ENCODE data around the gene TLE5. TPM values are rescaled to one million over a fixed set of nuclear protein-coding genes. Genes with fewer than 3 reads are reported as not detected.

The TLE5 gene
- total RNA-seq, 1 donor = 551 TPM

Other genes with a start within 250 kb of the TLE5 start
- 1.8 TPM for gene ZNF554, start 242.6 kb downstream of the TLE5 start, total RNA-seq
- gene ZNF555, start 221.0 kb downstream of the TLE5 start, total RNA-seq = 3.1 TPM
- gene ZNF556, start 195.2 kb downstream of the TLE5 start, total RNA-seq = not detected
- gene ZNF57, start 161.6 kb downstream of the TLE5 start, total RNA-seq = 1.0 TPM
- 1.4 TPM for gene ZNF77, start 117.5 kb downstream of the TLE5 start, total RNA-seq
- gene TLE6, start 84.9 kb downstream of the TLE5 start, total RNA-seq = not detected
- 4.4 TPM for gene TLE2, start 33.2 kb downstream of the TLE5 start, total RNA-seq
- 1.3 TPM for gene GNA11, start 31.9 kb upstream of the TLE5 start, total RNA-seq
- gene GNA15, start 73.5 kb upstream of the TLE5 start, total RNA-seq = 48.3 TPM
- 81.6 TPM for gene S1PR4, start 116.3 kb upstream of the TLE5 start, total RNA-seq
- gene NCLN, start 123.4 kb upstream of the TLE5 start, total RNA-seq = 29.7 TPM
- not detected for gene CELF5, start 162.2 kb upstream of the TLE5 start, total RNA-seq

Measured in mononuclear cell (primary cell).